NCI-H69 (cell line): ENCODE measurements around the gene PRDM16.
A peak's percentile ranks its signal among the peaks of the same experiment; 100 is the strongest.

Experiments used
- DNase-seq: peaks from one replicate; lab custom pipeline; 2025; lab: John Stamatoyannopoulos, UW

PRDM16 gene

GRCh38 chr1:3124246-3124645, 55.2 kb downstream of the PRDM16 start:
- no peak for DNase-seq

- DNase-seq: no peak
Observed at GRCh38 chr1:3125078-3125477, 56.1 kb downstream of the PRDM16 start.

- DNase-seq: no peak
Observed at GRCh38 chr1:3125546-3126368, 56.8 kb downstream of the PRDM16 start.

GRCh38 chr1:3126756-3127678, 58.0 kb downstream of the PRDM16 start:
- no peak for DNase-seq

GRCh38 chr1:3127738-3128137, 58.7 kb downstream of the PRDM16 start:
- no peak for DNase-seq

GRCh38 chr1:3128431-3129132, 59.6 kb downstream of the PRDM16 start:
- no peak for DNase-seq

GRCh38 chr1:3129133-3129490, 60.1 kb downstream of the PRDM16 start:
- DNase-seq: no peak

GRCh38 chr1:3130268-3130667, 61.3 kb downstream of the PRDM16 start:
- DNase-seq: no peak

GRCh38 chr1:3132660-3133059, 63.7 kb downstream of the PRDM16 start:
- no peak for DNase-seq

- DNase-seq: no peak
Observed at GRCh38 chr1:3133686-3134085, 64.7 kb downstream of the PRDM16 start.

GRCh38 chr1:3134381-3135072, 65.5 kb downstream of the PRDM16 start:
- DNase-seq: no peak

GRCh38 chr1:3135073-3135702, 66.2 kb downstream of the PRDM16 start:
- peak; percentile 73 for DNase-seq

- peak; percentile 73 for DNase-seq
Observed at GRCh38 chr1:3135744-3136455, 66.9 kb downstream of the PRDM16 start.

GRCh38 chr1:3136532-3136931, 67.5 kb downstream of the PRDM16 start:
- DNase-seq: no peak

- no peak for DNase-seq
Observed at GRCh38 chr1:3137111-3138100, 68.4 kb downstream of the PRDM16 start.

- no peak for DNase-seq
Observed at GRCh38 chr1:3138623-3139151, 69.7 kb downstream of the PRDM16 start.

GRCh38 chr1:3139451-3139852, 70.4 kb downstream of the PRDM16 start:
- DNase-seq: no peak

- DNase-seq: no peak
Observed at GRCh38 chr1:3139871-3140361, 70.9 kb downstream of the PRDM16 start.

GRCh38 chr1:3140437-3140836, 71.4 kb downstream of the PRDM16 start:
- DNase-seq: no peak
